GM10266 (cell line): ENCODE data around the gene SMIM9.

Source experiments
- DNase-seq: peaks from one replicate; pipeline ENCODE4 v3.0.0; 2012; ENCODE audit errors: extremely low spot score
- CTCF ChIP-seq: IDR thresholded peaks from 2 replicates; pipeline ENCODE4 v1.5.1; 2012; ENCODE audit warnings: mild to moderate bottlenecking, low read depth; ENCODE audit not compliant: control insufficient read depth, insufficient read depth; ENCODE audit errors: missing control alignments

The SMIM9 gene

GRCh38 chrX:154791939-154792338 lies 42.5 kb downstream of the SMIM9 start:
- DNase-seq: no peak
- TF ChIP-seq CTCF: no peak

- no peak for TF ChIP-seq CTCF
These were observed 43.0 kb downstream of the SMIM9 start for GRCh38 chrX:154791467-154791866.

GRCh38 chrX:154785716-154786115 lies 48.7 kb downstream of the SMIM9 start:
- DNase-seq: no peak

More at GRCh38 chrX:154791467-154791866, 43.0 kb downstream of the SMIM9 start:
- no peak for DNase-seq

GRCh38 chrX:154784149-154784995 lies 50.1 kb downstream of the SMIM9 start:
- TF ChIP-seq CTCF: no peak
- DNase-seq: no peak

More at GRCh38 chrX:154785716-154786115, 48.7 kb downstream of the SMIM9 start:
- TF ChIP-seq CTCF: no peak

GRCh38 chrX:154780968-154781367 lies 53.5 kb downstream of the SMIM9 start:
- DNase-seq: no peak
- no peak for TF ChIP-seq CTCF

- DNase-seq: no peak
- no peak for TF ChIP-seq CTCF
These were observed 55.2 kb downstream of the SMIM9 start for GRCh38 chrX:154779261-154779660.

GRCh38 chrX:154776753-154777152 lies 57.7 kb downstream of the SMIM9 start:
- no peak for TF ChIP-seq CTCF

More at GRCh38 chrX:154776753-154777152, 57.7 kb downstream of the SMIM9 start:
- no peak for DNase-seq
